ENCODE data around the gene TMUB2.
A peak's percentile ranks its signal among the peaks of the same experiment; 100 is the strongest.

The TMUB2 gene

DNA sequence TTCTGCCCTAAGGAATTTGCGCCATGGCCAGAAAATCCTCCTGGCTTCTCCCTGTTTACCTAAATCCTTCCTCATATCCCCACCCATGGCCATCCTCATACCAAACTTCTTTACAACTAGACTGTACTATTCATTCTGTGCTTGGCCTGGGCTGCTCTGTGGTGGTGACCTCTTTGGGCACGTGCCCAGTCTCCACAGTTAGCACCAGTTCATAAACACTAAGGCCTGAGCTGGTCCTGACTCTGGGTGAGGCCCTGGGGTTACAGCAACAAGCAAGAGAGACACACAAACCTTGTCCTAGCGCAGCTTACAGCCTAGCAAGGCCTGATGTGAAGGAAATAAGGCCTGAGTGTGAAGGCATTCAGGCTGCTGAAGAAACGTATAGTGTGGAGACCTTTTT is 16.0 kb downstream of the TMUB2 start:
- peak overlapping the region; percentile 19 for H3K27ac Mint-ChIP-seq
- peaks cover 19% of the 10 kb centered on the region for H3K36me3 Mint-ChIP-seq
- H3K4me3 Mint-ChIP-seq = peak overlapping the region; percentile 1
- no peaks in the 10 kb centered on the region for H3K27me3 Mint-ChIP-seq
- CTCF ChIA-PET = interaction anchor here (0.7 to 4.0 kb wide), 4 partner anchors 11 to 128 kb away, joined by 3 to 27 read pairs (median 13); no protein-coding TSS in a partner anchor
- DNase-seq = no peak
- peaks cover 45% of the 10 kb centered on the region for H3K4me1 Mint-ChIP-seq
- H3K9me3 Mint-ChIP-seq = no peaks in the 10 kb centered on the region

DNA sequence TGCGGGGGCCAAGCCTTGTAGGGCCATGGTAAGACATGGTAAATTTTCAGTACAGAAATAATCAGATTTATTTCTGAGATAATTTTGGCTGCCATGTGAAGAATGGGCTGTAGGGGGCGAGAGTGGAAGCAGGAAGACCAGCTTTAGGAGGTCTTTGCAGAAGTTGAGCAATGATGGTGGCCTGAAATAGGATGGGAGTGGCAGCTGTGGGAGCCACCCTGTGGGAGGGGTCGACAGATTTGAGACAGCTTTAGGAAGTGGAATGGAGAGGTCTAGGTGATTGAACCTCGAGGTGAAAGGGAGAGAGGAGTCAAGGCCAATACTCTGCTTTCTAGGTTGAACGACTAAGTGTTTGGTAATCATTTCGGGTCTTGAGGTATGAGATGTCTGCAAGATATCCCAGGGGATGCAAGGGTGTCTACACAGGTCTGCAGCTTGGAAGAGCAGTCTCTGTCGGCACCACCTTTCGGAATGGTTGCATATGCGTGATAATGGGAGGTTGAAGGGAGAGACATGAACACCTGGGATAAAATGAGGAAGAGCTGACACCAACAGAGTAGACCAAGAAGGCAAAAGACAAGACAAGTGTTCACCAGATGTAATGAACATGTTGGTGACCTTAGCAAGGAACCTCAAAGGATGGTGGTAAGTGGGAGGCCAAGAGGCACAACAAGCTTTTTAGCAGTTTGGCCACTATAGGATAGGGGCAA is 17.1 kb downstream of the TMUB2 start:
- no peak overlapping the region for H3K4me3 Mint-ChIP-seq
- DNase-seq = peak; percentile 76
- CTCF ChIA-PET = interaction anchor here (0.6 to 4.0 kb wide), 14 partner anchors 8 to 319 kb away, joined by 3 to 27 read pairs (median 4); partner anchors contain the start of gene GRN
- H3K4me1 Mint-ChIP-seq = peaks cover 46% of the 10 kb centered on the region
- peaks cover 23% of the 10 kb centered on the region for H3K36me3 Mint-ChIP-seq
- H3K27ac Mint-ChIP-seq = peak overlapping the region; percentile 16
- no peaks in the 10 kb centered on the region for H3K9me3 Mint-ChIP-seq
- no peaks in the 10 kb centered on the region for H3K27me3 Mint-ChIP-seq

DNA sequence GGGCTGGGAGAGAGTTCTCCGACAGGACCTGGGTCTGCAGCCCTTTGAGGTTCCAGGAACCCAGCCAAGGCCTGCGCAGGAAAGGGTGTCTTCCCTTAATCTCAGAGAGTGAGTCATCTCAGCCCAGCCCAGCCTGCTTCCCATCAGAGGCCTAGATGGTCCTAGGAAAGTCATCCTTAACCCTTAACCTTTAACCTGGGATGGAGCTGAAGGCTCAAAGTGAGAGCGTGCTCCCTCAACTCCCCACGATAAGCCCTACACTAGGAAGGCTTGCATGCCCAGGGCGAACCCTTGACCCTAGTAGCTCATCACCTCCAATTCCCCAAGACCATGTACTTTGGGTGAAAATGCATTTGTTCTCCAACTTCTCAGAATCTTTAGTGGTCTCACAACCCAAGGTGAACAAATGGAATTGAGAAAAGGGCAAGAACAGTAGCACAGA is 17.7 kb downstream of the TMUB2 start:
- no peaks in the 10 kb centered on the region for H3K27me3 Mint-ChIP-seq
- H3K9me3 Mint-ChIP-seq = no peaks in the 10 kb centered on the region
- H3K27ac Mint-ChIP-seq = no peak overlapping the region
- CTCF ChIA-PET = interaction anchor here (1.0 to 4.0 kb wide), 11 partner anchors 10 to 146 kb away, joined by 3 to 27 read pairs (median 4); partner anchors contain the start of gene GRN
- peaks cover 46% of the 10 kb centered on the region for H3K4me1 Mint-ChIP-seq
- H3K4me3 Mint-ChIP-seq = no peak overlapping the region
- DNase-seq = no peak
- H3K36me3 Mint-ChIP-seq = peaks cover 27% of the 10 kb centered on the region

DNA sequence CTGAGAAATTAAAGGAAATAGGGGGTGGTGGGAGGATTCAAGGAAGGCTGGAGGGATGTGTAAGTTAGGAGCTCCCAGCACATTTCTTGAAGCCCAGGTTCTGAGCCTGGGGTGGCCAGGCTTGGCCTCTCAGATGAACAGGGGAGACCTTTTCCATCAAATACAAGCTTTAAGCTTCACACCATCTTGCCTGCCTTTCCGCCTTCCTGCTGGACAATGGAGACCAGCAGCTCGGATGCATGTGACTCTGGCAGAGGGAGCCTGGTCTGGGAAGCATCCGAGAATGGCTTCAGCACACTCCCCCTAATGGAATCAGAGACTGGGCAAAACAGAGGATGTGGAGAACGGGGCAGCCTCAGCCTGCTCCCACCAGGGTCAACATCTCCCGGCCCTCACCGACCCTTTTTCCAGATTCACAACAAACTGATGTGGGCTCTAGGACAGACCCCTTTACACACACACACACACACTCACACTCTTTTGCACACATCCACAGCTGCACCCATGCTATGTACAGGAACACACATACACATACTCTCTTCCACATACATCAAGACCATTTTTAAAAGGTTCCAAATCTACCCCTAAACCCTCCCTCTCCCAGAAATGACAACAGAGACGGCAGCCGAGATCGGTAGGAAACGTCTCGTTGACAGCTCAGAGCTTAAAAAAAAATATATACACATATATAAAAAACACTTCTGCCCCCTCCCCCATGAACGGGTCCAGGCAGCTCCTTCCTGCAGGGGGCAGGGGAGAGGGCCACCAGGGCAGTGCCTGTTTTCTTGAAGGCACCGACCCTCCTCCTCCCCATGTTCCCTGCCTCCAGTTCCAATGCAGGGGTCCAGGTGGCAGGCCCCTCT is 19.4 kb downstream of the TMUB2 start:
- H3K4me3 Mint-ChIP-seq = no peak overlapping the region
- H3K4me1 Mint-ChIP-seq = peaks cover 53% of the 10 kb centered on the region
- H3K36me3 Mint-ChIP-seq = peaks cover 34% of the 10 kb centered on the region
- no peaks in the 10 kb centered on the region for H3K27me3 Mint-ChIP-seq
- peak overlapping the region; percentile 35 for H3K27ac Mint-ChIP-seq
- no peak for DNase-seq
- CTCF ChIA-PET = interaction anchor here (0.7 to 2.4 kb wide), 6 partner anchors 9 to 139 kb away, joined by 3 to 9 read pairs (median 4); partner anchors contain the start of gene GRN
- H3K9me3 Mint-ChIP-seq = no peaks in the 10 kb centered on the region

DNA sequence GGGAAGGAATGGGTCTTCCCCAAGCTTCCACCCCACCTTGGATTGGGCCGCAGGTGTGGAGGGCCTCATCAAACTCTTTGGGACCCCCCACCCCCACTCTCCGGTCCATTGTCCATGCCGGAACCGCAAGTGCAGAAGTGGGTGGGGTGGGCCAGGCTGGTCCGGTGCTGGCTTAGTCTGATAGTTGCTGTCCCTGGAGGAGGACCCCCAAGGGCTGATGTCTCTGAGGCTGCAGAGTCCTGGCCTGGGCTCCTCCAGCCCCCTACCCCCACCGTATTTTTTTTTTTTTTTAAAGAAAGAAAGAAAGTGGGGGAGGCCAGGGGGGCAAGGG is 20.0 kb downstream of the TMUB2 start:
- H3K36me3 Mint-ChIP-seq = peaks cover 40% of the 10 kb centered on the region
- CTCF ChIA-PET = interaction anchor here (0.7 to 2.4 kb wide), 4 partner anchors 9 to 124 kb away, joined by 3 to 9 read pairs (median 4); no protein-coding TSS in a partner anchor
- peaks cover 55% of the 10 kb centered on the region for H3K4me1 Mint-ChIP-seq

DNA sequence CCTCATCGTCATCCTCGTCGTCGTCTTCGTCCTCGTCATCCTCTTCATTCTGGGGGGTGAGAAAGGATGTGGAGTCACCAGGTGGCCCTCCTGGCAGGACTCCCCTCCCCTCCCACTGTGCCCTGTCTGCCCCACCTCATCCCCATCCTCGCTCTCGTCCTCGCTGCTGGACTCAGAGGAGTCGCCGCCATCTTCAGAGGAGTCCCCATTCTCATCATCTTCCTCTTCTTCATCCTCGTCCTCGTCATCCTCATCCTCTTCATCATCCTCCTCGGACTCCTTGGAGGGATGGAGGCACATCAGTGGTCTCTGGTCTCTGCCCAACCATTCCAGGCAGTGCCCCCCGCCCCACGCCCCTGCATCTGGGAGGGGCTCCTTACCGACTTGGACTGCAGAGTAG is 20.5 kb downstream of the TMUB2 start:
- Mint-ChIP-seq H3K36me3 (peaks cover 43% of the 10 kb centered on the region), H3K27ac (peak overlapping the region; percentile 43), H3K4me1 (peaks cover 53% of the 10 kb centered on the region), H3K9me3 (no peaks in the 10 kb centered on the region), H3K4me3 (no peak overlapping the region), H3K27me3 (no peaks in the 10 kb centered on the region)
- CTCF ChIA-PET = interaction anchor here (2.4 kb wide), 1 partner anchor 9 kb away, joined by 9 read pairs; no protein-coding TSS in a partner anchor
- DNase-seq = no peak

More for the DNA sequence above, 20.0 kb downstream of the TMUB2 start:
- DNase-seq = no peak
- Mint-ChIP-seq H3K4me3 (no peak overlapping the region), H3K27me3 (no peaks in the 10 kb centered on the region), H3K27ac (no peak overlapping the region), H3K9me3 (no peaks in the 10 kb centered on the region)

DNA sequence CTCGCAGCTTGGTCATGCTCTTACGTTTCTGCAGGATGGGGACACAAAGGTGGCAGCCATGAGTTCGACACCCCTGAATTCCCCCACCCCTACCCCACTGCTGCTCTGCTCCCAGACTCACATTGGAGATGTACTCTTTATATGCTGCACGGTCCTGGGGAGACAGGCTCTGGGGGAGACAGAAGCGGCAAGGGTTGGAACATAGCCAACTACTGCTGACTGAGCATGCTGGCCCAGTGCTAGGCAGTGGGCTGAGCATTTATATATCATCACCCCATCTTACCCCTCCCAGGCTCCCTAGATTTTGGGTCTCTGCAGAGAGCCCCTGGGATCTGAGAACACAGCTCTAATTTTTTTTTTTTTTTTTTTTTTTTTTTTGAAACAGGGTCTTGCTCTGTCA is 21.0 kb downstream of the TMUB2 start:
- H3K36me3 Mint-ChIP-seq = peaks cover 43% of the 10 kb centered on the region
- H3K9me3 Mint-ChIP-seq = no peaks in the 10 kb centered on the region
- peaks cover 50% of the 10 kb centered on the region for H3K4me1 Mint-ChIP-seq

DNA sequence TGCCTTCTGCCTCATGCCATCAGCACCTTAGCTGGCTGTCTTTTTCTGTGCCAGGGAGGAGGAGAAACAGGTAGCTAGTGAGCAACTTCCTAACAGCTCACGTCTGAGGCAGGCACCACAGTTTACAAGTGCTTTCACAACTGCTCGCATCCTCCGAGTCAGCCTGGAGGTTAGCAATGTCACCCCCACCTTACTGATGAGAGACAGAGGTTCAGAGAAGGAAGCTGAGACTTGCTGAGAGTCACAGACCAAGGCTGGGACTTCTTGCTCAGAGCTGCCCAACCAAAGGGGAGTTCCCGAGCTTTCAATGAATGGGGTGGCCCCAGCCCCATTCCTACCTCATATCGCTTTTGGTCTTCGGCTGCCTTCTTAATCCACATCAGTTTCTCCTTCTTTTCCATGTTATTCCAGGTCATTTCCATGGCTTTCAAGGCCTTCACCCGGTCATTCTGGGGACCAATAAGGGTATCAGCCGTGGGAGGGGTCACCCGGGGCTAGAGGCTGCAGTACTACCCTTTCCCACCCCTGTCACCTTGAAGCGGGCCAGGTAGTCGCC is 23.1 kb downstream of the TMUB2 start:
- Mint-ChIP-seq H3K36me3 (peaks cover 64% of the 10 kb centered on the region), H3K27me3 (no peaks in the 10 kb centered on the region), H3K4me3 (peak overlapping the region; percentile 53), H3K9me3 (no peaks in the 10 kb centered on the region), H3K27ac (peak overlapping the region; percentile 85), H3K4me1 (peaks cover 53% of the 10 kb centered on the region)
- CTCF ChIA-PET = interaction anchor here (0.6 to 4.8 kb wide), 30 partner anchors 9 to 314 kb away, joined by 3 to 47 read pairs (median 5); partner anchors contain the start of genes GRN, LSM12, TMUB2 and UBTF
- DNase-seq = no peak

More for the DNA sequence above, 21.0 kb downstream of the TMUB2 start:
- H3K27me3 Mint-ChIP-seq = no peaks in the 10 kb centered on the region
- H3K4me3 Mint-ChIP-seq = no peak overlapping the region
- peak overlapping the region; percentile 43 for H3K27ac Mint-ChIP-seq
- DNase-seq = no peak
- CTCF ChIA-PET = interaction anchor here (1.0 to 4.3 kb wide), 3 partner anchors 9 to 125 kb away, joined by 3 to 30 read pairs (median 9); no protein-coding TSS in a partner anchor

DNA sequence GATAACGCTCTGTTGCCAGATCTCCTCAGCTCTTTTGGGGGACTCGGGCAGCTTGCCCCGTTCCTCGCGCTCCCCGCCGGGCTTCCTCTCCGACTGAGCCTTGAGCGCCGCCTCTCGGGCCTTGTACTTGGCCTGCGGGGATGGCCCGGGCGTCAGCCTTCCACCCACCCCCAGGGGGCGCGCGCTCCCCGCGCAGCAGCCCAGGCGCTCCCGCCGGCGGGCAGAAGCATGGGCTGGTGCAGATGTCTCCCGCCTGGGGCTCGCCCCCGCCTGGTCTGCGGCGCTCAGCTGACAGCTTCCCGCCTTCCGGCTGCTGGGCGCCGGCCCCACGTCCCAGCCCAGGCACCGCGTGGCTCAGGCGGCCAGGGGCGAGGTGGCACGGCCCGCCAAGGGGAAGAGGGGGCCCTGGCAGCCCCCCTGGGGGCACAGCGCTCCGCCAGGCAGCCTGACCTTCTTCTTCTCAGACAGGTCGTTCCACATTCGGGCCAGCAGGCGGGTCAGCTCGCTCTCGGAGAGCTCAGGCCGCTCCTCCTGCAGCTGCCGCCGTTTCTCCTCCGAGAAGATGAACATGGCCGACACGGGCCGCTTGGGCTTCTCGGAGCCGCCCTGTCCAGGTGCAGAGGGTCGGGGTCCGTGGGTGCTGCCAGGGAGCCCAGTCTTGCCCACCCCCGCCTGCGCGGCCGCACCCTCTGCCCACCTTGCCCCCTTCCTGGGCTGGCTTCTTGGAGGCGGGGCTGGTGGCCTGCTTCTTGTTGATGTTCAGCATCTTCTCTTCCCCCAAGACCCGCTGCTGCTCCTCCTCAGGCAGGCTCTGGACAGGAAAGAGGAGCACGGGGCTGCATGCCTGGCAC is 23.8 kb downstream of the TMUB2 start:
- Mint-ChIP-seq H3K4me3 (peak overlapping the region; percentile 53), H3K27me3 (no peaks in the 10 kb centered on the region), H3K4me1 (peaks cover 59% of the 10 kb centered on the region), H3K9me3 (no peaks in the 10 kb centered on the region), H3K27ac (peak overlapping the region; percentile 85), H3K36me3 (peaks cover 71% of the 10 kb centered on the region)
- CTCF ChIA-PET = interaction anchor here (0.6 to 4.8 kb wide), 32 partner anchors 8 to 313 kb away, joined by 3 to 47 read pairs (median 4); partner anchors contain the start of genes FAM171A2, GRN, LSM12 and TMUB2
- DNase-seq = peak; percentile 93

DNA sequence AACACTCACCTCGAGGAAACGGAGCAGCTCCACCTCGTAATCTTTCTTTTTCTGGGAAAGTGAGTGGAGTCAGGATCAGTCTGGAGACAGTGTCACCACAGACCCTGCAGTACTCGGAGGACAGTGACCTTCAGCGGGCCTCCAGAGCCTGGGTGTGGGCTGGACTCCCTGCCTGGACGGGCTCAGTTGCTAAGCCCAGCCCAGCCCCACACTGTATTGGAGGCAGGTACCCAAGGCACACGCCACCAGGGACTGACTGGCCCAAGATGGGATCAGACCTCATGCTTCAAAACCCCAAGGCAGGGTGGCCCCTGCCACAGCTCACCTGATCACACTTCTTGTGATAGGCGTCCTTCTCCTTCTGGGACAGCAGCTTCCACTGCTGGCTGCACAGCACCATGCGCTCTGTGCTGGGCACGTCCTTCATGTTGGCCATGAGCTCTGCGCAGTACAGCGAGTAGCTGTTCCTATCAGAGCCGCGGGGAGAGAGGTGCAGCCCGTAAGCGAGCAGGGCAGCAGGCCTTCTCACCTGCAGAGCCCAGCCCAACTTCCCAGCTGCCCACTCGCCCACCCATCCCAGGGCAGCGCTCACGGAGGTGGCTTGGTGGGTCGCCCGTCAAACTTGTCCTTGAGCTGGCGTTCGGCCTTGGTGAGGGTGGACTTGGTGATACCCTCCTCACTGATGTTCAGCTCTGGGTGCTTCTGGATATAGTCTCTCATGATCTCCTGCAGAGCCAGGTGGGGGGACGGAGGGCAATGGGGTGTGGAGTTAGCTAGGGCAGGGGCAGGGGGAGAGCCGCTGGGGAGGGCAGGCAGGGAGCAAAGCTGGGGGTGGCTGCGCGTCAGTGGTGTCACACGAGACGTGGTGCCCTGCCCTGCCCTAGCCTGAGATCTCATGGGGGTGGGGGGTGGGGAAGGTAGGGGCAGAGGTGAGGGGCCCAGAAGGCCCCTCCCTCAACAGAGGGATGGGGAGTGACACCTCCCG is 24.8 kb downstream of the TMUB2 start:
- CTCF ChIA-PET = interaction anchor here (1.2 to 4.8 kb wide), 11 partner anchors 10 to 152 kb away, joined by 3 to 47 read pairs (median 13); partner anchors contain the start of genes FAM171A2 and GRN
- Mint-ChIP-seq H3K4me3 (no peak overlapping the region), H3K36me3 (peaks cover 74% of the 10 kb centered on the region), H3K27ac (peak overlapping the region; percentile 71), H3K9me3 (no peaks in the 10 kb centered on the region), H3K4me1 (peaks cover 67% of the 10 kb centered on the region), H3K27me3 (no peaks in the 10 kb centered on the region)
- DNase-seq = no peak

DNA sequence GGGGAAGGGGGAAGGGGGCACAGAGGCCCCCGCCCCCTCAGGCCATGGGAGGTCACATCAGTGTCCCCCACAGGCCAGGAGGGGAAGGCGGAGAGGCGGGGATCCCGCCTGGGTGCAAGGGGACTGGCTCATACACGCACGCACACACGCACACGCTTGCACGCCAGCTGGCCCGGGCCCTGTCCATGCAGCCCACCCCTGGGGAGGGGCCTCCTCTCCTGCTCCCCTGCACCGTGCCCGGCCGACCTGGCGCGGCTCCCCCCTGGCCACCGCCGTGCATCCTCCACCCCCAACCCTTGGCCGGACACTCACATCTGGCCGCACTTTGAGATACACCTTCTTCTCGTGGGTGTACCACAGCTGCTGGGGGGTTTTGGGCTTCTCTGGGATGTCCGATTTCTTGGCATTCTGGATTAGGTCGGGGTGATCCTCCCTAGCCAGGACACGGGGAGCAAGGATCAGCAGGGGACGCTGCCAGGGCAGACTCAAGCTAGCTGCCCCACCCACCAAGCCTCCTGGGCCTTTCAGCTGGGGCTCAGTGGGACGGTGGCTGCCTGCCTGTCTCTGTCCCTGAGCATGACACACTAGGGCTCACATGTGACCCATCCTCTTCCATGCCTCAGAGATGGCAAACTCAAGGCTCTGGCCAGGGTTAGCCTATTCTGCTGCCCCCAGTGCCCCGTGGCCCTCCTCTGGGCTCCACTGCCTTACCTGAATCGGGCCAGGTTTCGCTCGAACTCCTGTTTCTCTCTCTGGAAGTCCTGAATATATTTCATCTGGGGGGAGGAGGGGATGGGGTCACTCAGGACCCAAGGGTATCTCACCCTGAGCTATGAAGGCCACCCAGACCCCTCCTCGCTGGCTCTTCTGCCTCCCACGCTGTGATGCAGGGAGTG is 26.0 kb downstream of the TMUB2 start:
- Mint-ChIP-seq H3K4me1 (peaks cover 70% of the 10 kb centered on the region), H3K27ac (peak overlapping the region; percentile 88), H3K4me3 (no peak overlapping the region), H3K9me3 (no peaks in the 10 kb centered on the region), H3K36me3 (peaks cover 77% of the 10 kb centered on the region), H3K27me3 (no peaks in the 10 kb centered on the region)
- CTCF ChIA-PET = interaction anchor here (0.9 to 4.8 kb wide), 5 partner anchors 9 to 142 kb away, joined by 3 to 47 read pairs (median 3); partner anchors contain the start of gene GRN
- DNase-seq = no peak

Measured in activated naive CD4-positive, alpha-beta T cell treated with anti-CD3 and anti-CD28 coated beads, Interleukin-2, amount 10 ng/mL, durations not matched to agents 7 days and 5 days (primary cell).